ENCODE measurements around the gene ADAMTS2. TPM values are rescaled to one million over a fixed set of nuclear protein-coding genes. Genes with fewer than 3 reads are reported as not detected.
"Not testable (repeated sequence)": the region's sequence is repeated elsewhere in the genome, so short reads cannot be mapped to it uniquely, and the experiment has no call there.

ADAMTS2 gene
- total RNA-seq, 1 donor from 2014 or later, result 23.5 TPM

- Mint-ChIP-seq H3K27me3 (ENCODE audit: unreplicated experiment) (peaks cover 11% of the 10 kb centered on the region), H3K27ac (ENCODE audit: unreplicated experiment) (no peak overlapping the region), H3K4me1 (ENCODE audit: low read depth, unreplicated experiment) (no peaks in the 10 kb centered on the region), H3K4me3 (ENCODE audit: unreplicated experiment) (no peak overlapping the region), H3K36me3 (ENCODE audit: unreplicated experiment) (peaks cover 30% of the 10 kb centered on the region), H3K9me3 (ENCODE audit: unreplicated experiment) (peaks cover 14% of the 10 kb centered on the region)
- no peak for TF ChIP-seq CTCF (IDR thresholded peaks at IDR 0.05; ENCODE audit: partially characterized antibody, unreplicated experiment)
- no peak for DNase-seq
Measured at GRCh38 chr5:179111267-179112207, 233.7 kb downstream of the ADAMTS2 start.

- H3K27ac Mint-ChIP-seq (ENCODE audit: unreplicated experiment), result no peak overlapping the region
Measured at GRCh38 chr5:179110528-179110927, 234.7 kb downstream of the ADAMTS2 start.

GRCh38 chr5:179101282-179101681 lies 244.0 kb downstream of the ADAMTS2 start:
- not testable (repeated sequence) for DNase-seq; H3K27me3 Mint-ChIP-seq (ENCODE audit: unreplicated experiment); H3K9me3 Mint-ChIP-seq (ENCODE audit: unreplicated experiment); H3K27ac Mint-ChIP-seq (ENCODE audit: unreplicated experiment); H3K4me3 Mint-ChIP-seq (ENCODE audit: unreplicated experiment); H3K4me1 Mint-ChIP-seq (ENCODE audit: low read depth, unreplicated experiment)
- peaks cover 16% of the 10 kb centered on the region for H3K36me3 Mint-ChIP-seq (ENCODE audit: unreplicated experiment)

More at GRCh38 chr5:179110528-179110927, 234.7 kb downstream of the ADAMTS2 start:
- no peak for TF ChIP-seq CTCF (IDR thresholded peaks at IDR 0.05; ENCODE audit: partially characterized antibody, unreplicated experiment)
- no peak for DNase-seq
- peaks cover 12% of the 10 kb centered on the region for H3K9me3 Mint-ChIP-seq (ENCODE audit: unreplicated experiment)
- H3K4me1 Mint-ChIP-seq (ENCODE audit: low read depth, unreplicated experiment), result no peaks in the 10 kb centered on the region
- peaks cover 11% of the 10 kb centered on the region for H3K27me3 Mint-ChIP-seq (ENCODE audit: unreplicated experiment)
- H3K4me3 Mint-ChIP-seq (ENCODE audit: unreplicated experiment), result no peak overlapping the region
- H3K36me3 Mint-ChIP-seq (ENCODE audit: unreplicated experiment), result peaks cover 29% of the 10 kb centered on the region

GRCh38 chr5:179089502-179089901 lies 255.8 kb downstream of the ADAMTS2 start:
- H3K27me3 Mint-ChIP-seq (ENCODE audit: unreplicated experiment), result peaks cover 1% of the 10 kb centered on the region

GRCh38 chr5:179080724-179081123 lies 264.5 kb downstream of the ADAMTS2 start:
- no peak overlapping the region for H3K4me3 Mint-ChIP-seq (ENCODE audit: unreplicated experiment)
- H3K9me3 Mint-ChIP-seq (ENCODE audit: unreplicated experiment), result peaks cover 24% of the 10 kb centered on the region
- no peak for TF ChIP-seq CTCF (IDR thresholded peaks at IDR 0.05; ENCODE audit: partially characterized antibody, unreplicated experiment)
- DNase-seq, result no peak
- H3K27me3 Mint-ChIP-seq (ENCODE audit: unreplicated experiment), result peaks cover 2% of the 10 kb centered on the region
- H3K4me1 Mint-ChIP-seq (ENCODE audit: low read depth, unreplicated experiment), result no peaks in the 10 kb centered on the region
- H3K36me3 Mint-ChIP-seq (ENCODE audit: unreplicated experiment), result peaks cover 78% of the 10 kb centered on the region
- H3K27ac Mint-ChIP-seq (ENCODE audit: unreplicated experiment), result no peak overlapping the region

More at GRCh38 chr5:179089502-179089901, 255.8 kb downstream of the ADAMTS2 start:
- H3K27ac Mint-ChIP-seq (ENCODE audit: unreplicated experiment), result no peak overlapping the region
- TF ChIP-seq CTCF (IDR thresholded peaks at IDR 0.05; ENCODE audit: partially characterized antibody, unreplicated experiment), result no peak
- H3K36me3 Mint-ChIP-seq (ENCODE audit: unreplicated experiment), result peaks cover 43% of the 10 kb centered on the region
- no peak for DNase-seq
- no peaks in the 10 kb centered on the region for H3K4me1 Mint-ChIP-seq (ENCODE audit: low read depth, unreplicated experiment)
- H3K9me3 Mint-ChIP-seq (ENCODE audit: unreplicated experiment), result peaks cover 15% of the 10 kb centered on the region
- H3K4me3 Mint-ChIP-seq (ENCODE audit: unreplicated experiment), result no peak overlapping the region

Measured in glutamatergic neuron (in vitro differentiated cells).